Ovary (tissue), 9 donors: ENCODE measurements around the gene KBTBD12. TPM values are rescaled to one million over a fixed set of nuclear protein-coding genes. Genes with fewer than 3 reads are reported as not detected.

Experiments
- DNase-seq, 5 donors: peaks; one replicate each; pipeline ENCODE4 v3.0.0-alpha.2; 2019 to 2020
- H3K27ac ChIP-seq, 2 donors: fragments of 200-600 bp; one replicate each; pipeline versions ENCODE4 v1.5.1 to v1.8.0; 2019 to 2022
- H3K27me3 ChIP-seq: fragments of 200-600 bp; one replicate; pipeline ENCODE4 v1.8.0; 2022
- H3K36me3 ChIP-seq: fragments of 200-600 bp; sonication (generic); one replicate; pipeline ENCODE4 v1.5.1; 2019
- H3K4me1 ChIP-seq: one replicate; pipeline ENCODE4 v1.8.1; 2013; ENCODE audit warnings: mild to moderate bottlenecking, moderate library complexity; ENCODE audit not compliant: insufficient read depth
- H3K4me3 ChIP-seq: fragments of 200-600 bp; sonication (generic); one replicate; pipeline ENCODE4 v1.5.1; 2017
- H3K9me3 ChIP-seq, 2 donors: fragments of 200-600 bp in 1 of 2; sonication (generic) in 1 of 2; one replicate each; pipeline versions ENCODE4 v1.5.1 to v1.8.1; 2013 to 2019; ENCODE audit warnings: mild to moderate bottlenecking in 1 of 2, moderate library complexity in 1 of 2
- CTCF ChIP-seq, 3 donors: fragments of 450-650 bp in 2 of 3; fragments of 200-600 bp in 1 of 3; IDR thresholded peaks; one replicate each; pipeline versions ENCODE4 v1.5.1 to v1.8.0; 2016 to 2022; ENCODE audit warnings: antibody characterized with exemption in 3 of 3, mild to moderate bottlenecking in 1 of 3
- EP300 ChIP-seq: sonication (generic); formaldehyde crosslinking; IDR thresholded peaks from one replicate; pipeline ENCODE4 v1.6.1; 2017; ENCODE audit warnings: antibody characterized with exemption
- POLR2A ChIP-seq: fragments of 450-650 bp; IDR thresholded peaks from one replicate; pipeline ENCODE4 v1.6.1; 2017; ENCODE audit warnings: antibody characterized with exemption, mild to moderate bottlenecking, moderate library complexity
- WGBS, 3 donors: extraction: QIAGEN DNeasy Blood & Tissue Kit in 1 of 3; methylation state at CpG; one replicate each; pipeline versions ENCODE4 v1.1.5 to v1.1.7; 2013 to 2017; 5-methylcytosine and 5-hydroxymethylcytosine counted together
- intact Hi-C, 4 donors: fragments of 100-400 bp; cut with DNase I; formaldehyde crosslinking; loops; one replicate each; pipeline versions ENCODE4 v1.11.0 to v1.15.1; 2022 to 2023
- polyA plus RNA-seq, 2 donors: library from polyadenylated mRNA; stranded (reverse); fragments of 200-250 nt in 1 of 2; fragments of 350-450 nt in 1 of 2; fragmentation: Illumina TruSeq in 1 of 2; extraction: RNeasy Lipid Tissue Mini Kit (QIAGEN cat#74804) in 1 of 2; gene quantifications; one replicate each; pipeline ENCODE4 v1.2.3, GENCODE V29; 2013 to 2014
- total RNA-seq, 7 donors: library from RNA; depleted of rRNA in 2 of 7; stranded (reverse); fragments of >200 nt in 2 of 7; fragmentation: NEBNext Ultra II Directional in 3 of 7; extraction: Animal tissue kit (Norgen Biotek cat#: 25700) in 3 of 7; gene quantifications; one replicate each; pipeline versions ENCODE4 v1.1.0 to v1.2.4, GENCODE V29; 2016 to 2023
- donor health status: DM: no; HTN: no; CAD: no; lungs with moderate emphysema.
- donor health status: DM: no; HTN: no; CAD: no.
- donor health status: Bipolar disorder and iron deficiency.
- donor health status: DM: yes; HTN: yes; CAD: no.
- donor health status: DM: no; HTN: no; CAD: no.
- donor health status: DM: yes; HTN: yes; CAD: no.

The KBTBD12 gene
- total and polyA plus RNA-seq, 9 donors: 0.12 to 1.1 (median 0.42) TPM; not detected in 2

- Histone ChIP-seq H3K9me3 (no peaks in the 10 kb centered on the region), H3K27ac (no peak overlapping the region), H3K4me3 (no peak overlapping the region), H3K4me1 (no peaks in the 10 kb centered on the region), H3K27me3 (no peaks in the 10 kb centered on the region), H3K36me3 (no peaks in the 10 kb centered on the region)
- TF ChIP-seq EP300 (no peak), POLR2A (no peak), CTCF (IDR thresholded peaks at IDR 0.05) (no peak)
- intact Hi-C loops: no loop called here
- 84 to 93% (median 89%) methylated on average over 1 of the region's 1 CpG for WGBS, 3 donors
- no peak for DNase-seq
Observed at GRCh38 chr3:127959041-127959440, 44.0 kb downstream of the KBTBD12 start.

- TF ChIP-seq CTCF (IDR thresholded peaks at IDR 0.05): no peak
- TF ChIP-seq POLR2A: no peak
- no peak for TF ChIP-seq EP300
- intact Hi-C loops: no loop called here
- no peak for DNase-seq
- Histone ChIP-seq H3K4me3 (no peak overlapping the region), H3K9me3 (no peaks in the 10 kb centered on the region), H3K4me1 (no peaks in the 10 kb centered on the region), H3K27ac (no peak overlapping the region), H3K27me3 (no peaks in the 10 kb centered on the region), H3K36me3 (no peaks in the 10 kb centered on the region)
- WGBS, 3 donors: 14 to 25% (median 18%) methylated on average over 4 of the region's 4 CpGs
Observed at GRCh38 chr3:127959873-127960272, 44.8 kb downstream of the KBTBD12 start.

- Histone ChIP-seq H3K27ac (no peak overlapping the region), H3K27me3 (no peaks in the 10 kb centered on the region), H3K4me3 (no peak overlapping the region), H3K9me3 (no peaks in the 10 kb centered on the region), H3K4me1 (no peaks in the 10 kb centered on the region), H3K36me3 (no peaks in the 10 kb centered on the region)
- intact Hi-C loops: no loop called here
- TF ChIP-seq EP300 (no peak), POLR2A (no peak), CTCF (IDR thresholded peaks at IDR 0.05) (no peak)
- 88 to 93% (median 91%) methylated on average over 4 of the region's 4 CpGs for WGBS, 3 donors
- DNase-seq: no peak
Observed at GRCh38 chr3:127960421-127960965, 45.5 kb downstream of the KBTBD12 start.

GRCh38 chr3:127961124-127961523 is 46.1 kb downstream of the KBTBD12 start:
- H3K4me3 ChIP-seq: no peak overlapping the region
- intact Hi-C loops: no loop called here
- no peaks in the 10 kb centered on the region for H3K36me3 ChIP-seq
- H3K27ac ChIP-seq: no peak overlapping the region
- H3K9me3 ChIP-seq: no peaks in the 10 kb centered on the region
- no peak for DNase-seq
- TF ChIP-seq EP300 (no peak), POLR2A (no peak), CTCF (IDR thresholded peaks at IDR 0.05) (no peak)
- 66 to 77% (median 73%) methylated on average over 5 of the region's 5 CpGs for WGBS, 3 donors
- no peaks in the 10 kb centered on the region for H3K4me1 ChIP-seq
- H3K27me3 ChIP-seq: no peaks in the 10 kb centered on the region
